Adipose tissue (tissue), 3 donors: ENCODE results near the gene MED31. TPM values are rescaled to one million over a fixed set of nuclear protein-coding genes. Genes with fewer than 3 reads are reported as not detected.

Experiments
- H3K27ac ChIP-seq: one replicate; pipeline ENCODE4 v1.5.1; 2013; ENCODE audit warnings: low read depth, low read length
- WGBS, 3 donors: extraction: QIAGEN DNeasy Blood & Tissue Kit; methylation state at CpG; one replicate each; pipeline ENCODE4 v1.1.7; 2013; 5-methylcytosine and 5-hydroxymethylcytosine counted together
- polyA plus RNA-seq, 3 donors: library from polyadenylated mRNA; stranded (reverse); fragments of 200-250 nt; gene quantifications; one replicate each; pipeline ENCODE4 v1.2.3, GENCODE V29; 2013
- donor health status: healthy with polysubstance abuse.
- donor health status: Bipolar disorder and iron deficiency.
- donor health status: healthy.

Gene MED31
- polyA plus RNA-seq, 3 donors, result 6.3 to 31.0 (median 8.6) TPM

DNA sequence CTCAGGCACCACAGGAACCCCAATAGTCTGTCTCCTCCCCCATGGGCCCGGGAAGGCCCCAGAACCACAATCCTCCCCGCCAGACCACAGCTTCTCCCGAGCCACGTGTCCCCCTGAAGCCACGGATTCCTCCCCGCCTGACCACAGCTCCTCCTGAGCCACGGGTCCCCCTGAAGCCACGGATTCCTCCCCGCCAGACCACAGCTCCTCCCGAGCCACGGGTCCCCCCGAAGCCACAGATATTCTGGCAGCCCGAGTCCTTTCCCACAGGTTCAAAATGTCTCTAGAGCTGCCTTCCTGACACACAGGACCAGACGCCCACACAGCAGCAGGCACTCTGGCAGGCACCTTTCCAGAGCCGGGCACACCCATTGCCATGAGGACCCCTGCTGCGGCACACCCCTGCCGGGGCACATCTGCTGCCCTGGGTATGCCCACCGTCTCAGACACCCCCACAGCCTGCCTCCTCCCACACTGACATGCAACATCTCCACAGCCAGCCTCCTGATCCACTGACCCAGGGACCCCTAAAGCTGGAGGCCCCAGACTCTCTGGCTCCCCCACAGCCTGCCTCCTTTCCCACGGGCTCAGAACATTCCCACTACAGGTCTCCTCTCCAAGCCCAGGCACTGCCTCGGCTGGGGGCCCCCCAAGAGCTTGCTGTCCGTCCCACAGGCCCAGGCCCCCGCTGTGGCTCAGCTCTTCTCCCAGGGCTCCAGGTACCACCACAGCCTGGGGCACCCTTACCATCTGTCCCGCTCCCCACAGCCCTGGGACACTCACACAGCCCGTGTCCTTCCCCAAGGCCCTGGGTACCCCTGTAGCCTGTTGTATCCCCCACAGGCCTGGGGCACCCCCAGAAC lies 13.1 kb downstream of the MED31 start:
- WGBS, 3 donors, result 60 to 79% (median 65%) methylated on average over 24 of the region's 24 CpGs
- H3K27ac ChIP-seq, result no peak overlapping the region

DNA sequence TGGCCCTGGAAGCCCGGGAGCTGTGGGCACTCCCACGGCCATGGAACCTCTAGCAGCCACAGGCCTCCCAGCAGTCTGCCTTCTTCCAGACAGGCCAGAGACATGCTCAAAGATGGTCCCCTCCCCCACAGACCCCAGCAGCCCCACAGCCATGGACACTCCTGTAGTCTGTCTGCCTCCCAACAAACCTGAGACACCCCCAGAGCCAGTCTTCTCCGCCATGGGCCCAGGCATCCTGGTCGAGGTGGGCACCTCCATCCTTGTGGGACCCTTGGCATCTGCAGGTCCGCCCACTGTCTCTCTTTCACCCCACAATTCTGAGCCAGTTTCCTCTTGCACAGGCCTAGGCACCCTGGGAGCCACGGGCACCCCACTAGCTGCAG lies 14.0 kb downstream of the MED31 start:
- 92% methylated on average over 6 of the region's 6 CpGs for WGBS, 3 donors
- no peak overlapping the region for H3K27ac ChIP-seq

DNA sequence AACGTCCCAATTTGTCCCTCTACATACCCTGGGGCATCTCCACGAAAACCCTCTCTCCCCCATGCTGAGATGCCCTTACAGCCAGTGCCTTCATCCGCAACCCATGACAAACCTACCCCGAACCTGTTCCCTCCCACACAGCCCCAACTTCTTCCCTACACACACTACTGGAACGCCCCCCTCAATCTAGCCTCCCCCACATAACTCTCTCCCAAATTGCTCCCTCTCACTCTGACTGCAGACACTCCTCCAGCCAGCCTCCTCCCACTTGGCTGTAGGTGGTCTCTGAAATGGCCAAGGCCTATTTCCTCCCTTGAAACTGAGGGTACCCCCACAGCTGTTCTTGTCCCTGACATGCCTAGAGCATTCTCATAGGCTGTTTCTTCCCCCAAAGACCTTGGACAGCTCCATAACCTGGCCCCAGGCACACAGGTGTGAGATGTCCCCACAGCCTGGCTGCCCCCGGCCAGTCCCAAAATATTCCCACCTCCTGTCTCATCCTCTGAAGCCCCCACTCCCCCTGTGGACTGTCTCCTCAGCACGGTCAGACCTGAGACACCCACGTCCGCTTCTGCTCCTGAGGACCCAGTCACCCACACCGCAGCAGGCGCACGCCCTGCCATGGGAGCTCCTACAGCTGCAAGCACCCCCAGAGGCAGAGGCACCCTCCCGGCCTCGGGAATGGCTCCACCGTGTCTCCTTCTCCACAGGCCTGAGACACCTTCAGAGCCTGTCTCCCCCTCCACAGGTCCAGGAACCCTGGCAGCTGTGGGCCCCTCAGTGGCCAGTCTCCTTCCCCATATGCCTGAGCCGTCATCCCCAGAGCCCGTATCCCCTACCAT lies 14.6 kb downstream of the MED31 start:
- 88 to 90% (median 89%) methylated on average over 17 of the region's 17 CpGs for WGBS, 3 donors

GRCh38 chr17:6636105-6636504 lies 15.3 kb downstream of the MED31 start:
- no peak overlapping the region for H3K27ac ChIP-seq
- 62 to 81% (median 76%) methylated on average over 2 of the region's 2 CpGs for WGBS, 3 donors

More for the DNA sequence above, 14.6 kb downstream of the MED31 start:
- H3K27ac ChIP-seq, result no peak overlapping the region

GRCh38 chr17:6633263-6633662 lies 18.1 kb downstream of the MED31 start:
- H3K27ac ChIP-seq, result no peak overlapping the region
- whole genome bisulfite sequencing, 3 donors, result 98 to 100% (median 99%) methylated on average over 3 of the region's 3 CpGs

GRCh38 chr17:6632530-6632929 lies 18.9 kb downstream of the MED31 start:
- no peak overlapping the region for H3K27ac ChIP-seq

GRCh38 chr17:6630390-6630789 lies 21.0 kb downstream of the MED31 start:
- WGBS, 3 donors, result 95 to 100% (median 100%) methylated on average over 1 of the region's 1 CpG
- H3K27ac ChIP-seq, result no peak overlapping the region

DNA sequence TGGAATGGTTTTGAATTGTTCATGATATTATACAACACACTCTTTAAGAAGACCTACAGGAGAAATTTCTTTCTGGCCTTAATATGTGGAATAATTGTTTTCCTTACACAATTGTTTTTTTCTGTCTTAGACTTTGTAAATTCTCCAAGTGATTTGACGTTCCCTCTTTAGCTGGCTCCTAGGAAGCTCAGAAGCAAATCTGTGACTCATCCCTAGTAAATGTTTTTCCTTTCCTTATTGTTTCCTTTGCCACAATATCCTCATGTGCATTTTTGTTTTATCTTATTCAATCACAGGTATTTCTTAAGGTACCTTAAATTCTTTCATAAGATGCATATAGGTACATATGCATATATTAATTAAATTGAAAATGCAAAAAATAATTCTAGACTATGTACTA lies 24.4 kb downstream of the MED31 start:
- 73 to 89% (median 74%) methylated on average over 1 of the region's 1 CpG for WGBS, 3 donors
- no peak overlapping the region for H3K27ac ChIP-seq

DNA sequence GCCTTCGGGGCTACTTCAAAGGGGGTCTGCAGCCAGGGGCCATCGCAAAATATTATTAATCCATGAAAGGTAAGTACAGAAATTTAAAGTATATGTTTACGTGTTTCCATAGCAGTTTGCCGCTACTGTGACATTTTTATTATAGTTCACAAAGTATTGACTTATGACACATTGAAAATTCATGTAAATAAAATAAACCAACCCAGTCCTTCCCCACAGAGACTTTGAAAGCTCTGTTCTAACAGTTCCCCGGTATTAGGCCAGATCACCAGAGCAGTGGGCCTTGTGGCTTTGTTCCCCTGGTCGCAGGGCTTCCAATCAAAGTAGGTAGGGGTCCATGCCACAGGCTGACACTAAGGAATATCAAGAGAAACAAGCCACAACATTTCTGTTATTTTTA lies 24.8 kb downstream of the MED31 start:
- WGBS, 3 donors, result 88 to 95% (median 89%) methylated on average over 6 of the region's 6 CpGs
- H3K27ac ChIP-seq, result no peak overlapping the region

DNA sequence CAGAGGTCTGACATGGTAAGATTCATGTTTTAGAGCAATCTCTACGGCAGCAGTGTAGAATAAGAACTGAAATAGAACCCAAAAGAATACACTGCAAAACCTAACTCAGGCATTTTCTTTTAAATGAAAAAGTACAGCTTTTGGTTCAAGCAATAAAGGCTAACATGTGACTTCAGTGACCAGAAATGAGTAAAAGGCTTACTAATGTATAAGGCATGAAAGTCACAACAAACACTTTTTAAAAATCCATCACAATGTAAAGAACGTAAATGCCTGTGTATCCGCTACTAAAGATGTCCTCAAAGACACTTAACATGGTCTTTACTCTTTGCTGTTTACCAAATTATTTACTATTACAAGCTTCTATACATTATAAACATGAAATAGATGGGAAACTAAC lies 27.5 kb downstream of the MED31 start:
- H3K27ac ChIP-seq, result no peak overlapping the region
- 95 to 97% (median 96%) methylated on average over 3 of the region's 3 CpGs for WGBS, 3 donors

GRCh38 chr17:6611231-6611630 lies 40.2 kb downstream of the MED31 start:
- WGBS, 3 donors, result 95 to 99% (median 97%) methylated on average over 4 of the region's 4 CpGs
- H3K27ac ChIP-seq, result no peak overlapping the region

GRCh38 chr17:6610011-6610410 lies 41.4 kb downstream of the MED31 start:
- H3K27ac ChIP-seq, result no peak overlapping the region
- 95 to 97% (median 96%) methylated on average over 5 of the region's 5 CpGs for WGBS, 3 donors

GRCh38 chr17:6608321-6608720 lies 43.1 kb downstream of the MED31 start:
- 88 to 93% (median 93%) methylated on average over 3 of the region's 3 CpGs for WGBS, 3 donors

GRCh38 chr17:6605142-6605541 lies 46.3 kb downstream of the MED31 start:
- 90 to 96% (median 91%) methylated on average over 6 of the region's 6 CpGs for WGBS, 3 donors
- H3K27ac ChIP-seq, result no peak overlapping the region

More at GRCh38 chr17:6608321-6608720, 43.1 kb downstream of the MED31 start:
- H3K27ac ChIP-seq, result no peak overlapping the region

- no peak overlapping the region for H3K27ac ChIP-seq
- WGBS, 3 donors, result 65 to 78% (median 72%) methylated on average over 3 of the region's 3 CpGs
Measured at GRCh38 chr17:6603744-6604325, 47.6 kb downstream of the MED31 start.

DNA sequence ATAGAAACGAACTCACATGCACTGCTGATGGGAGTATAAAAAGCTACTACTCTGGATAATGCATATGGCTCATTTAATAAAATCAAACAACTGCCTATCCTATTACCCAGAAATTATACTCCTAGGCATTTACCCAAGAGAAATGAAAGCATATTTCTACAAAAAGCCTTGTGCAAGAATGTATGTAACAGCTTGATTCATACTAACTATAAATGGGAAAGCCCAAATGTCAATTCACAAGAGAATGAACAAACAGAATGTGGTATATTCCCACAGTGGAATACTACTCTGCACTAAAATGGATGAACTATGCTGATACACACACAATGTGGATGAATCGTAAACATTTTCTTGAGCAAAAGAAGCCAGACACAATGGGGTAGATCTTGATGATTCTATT lies 49.3 kb downstream of the MED31 start:
- H3K27ac ChIP-seq, result no peak overlapping the region
- 93 to 94% (median 93%) methylated on average over 2 of the region's 2 CpGs for WGBS, 3 donors

GRCh38 chr17:6599364-6599763 lies 52.0 kb downstream of the MED31 start:
- H3K27ac ChIP-seq, result no peak overlapping the region

GRCh38 chr17:6597727-6598126 lies 53.7 kb downstream of the MED31 start:
- H3K27ac ChIP-seq, result no peak overlapping the region
- WGBS, 3 donors, result 44 to 93% (median 68%) methylated on average over 1 of the region's 1 CpG

- 95 to 97% (median 96%) methylated on average over 4 of the region's 4 CpGs for WGBS, 3 donors
- H3K27ac ChIP-seq, result no peak overlapping the region
Measured at GRCh38 chr17:6596941-6597340, 54.5 kb downstream of the MED31 start.
